ENCODE measurements around the gene DIS3L2.
"Not testable (repeated sequence)": the region's sequence is repeated elsewhere in the genome, so short reads cannot be mapped to it uniquely, and the experiment has no call there.

Gene DIS3L2

GRCh38 chr2:232296776-232297525, 335.4 kb downstream of the DIS3L2 start:
- no peak for DNase-seq (ENCODE audit: low spot score)

- no peak for DNase-seq (ENCODE audit: low spot score)
Observed at GRCh38 chr2:232299084-232299483, 337.6 kb downstream of the DIS3L2 start.

GRCh38 chr2:232299927-232300674, 338.6 kb downstream of the DIS3L2 start:
- DNase-seq (ENCODE audit: low spot score), result no peak

DNA sequence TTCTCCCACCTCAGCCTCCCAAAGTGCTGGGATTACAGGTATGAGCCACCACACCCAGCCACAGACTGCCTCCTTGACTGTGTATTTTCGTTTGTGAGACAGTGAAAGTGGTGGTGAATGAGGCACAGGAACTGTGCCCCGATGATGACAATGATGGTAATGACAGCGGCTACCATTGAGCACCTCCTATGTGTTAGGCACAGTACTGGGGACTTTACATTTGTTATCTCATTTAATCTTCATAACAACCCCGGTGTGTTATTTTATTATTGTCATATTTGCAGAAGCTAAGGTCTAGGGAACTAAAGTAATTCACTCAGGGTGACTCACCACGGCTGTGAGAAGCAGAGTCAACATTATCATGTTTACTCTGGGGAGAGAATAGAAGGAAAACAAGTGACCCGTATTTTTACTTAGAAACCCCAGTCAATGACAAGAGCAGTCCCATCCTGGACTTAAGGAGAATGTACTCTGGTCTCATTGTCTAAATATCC, 339.4 kb downstream of the DIS3L2 start:
- no peak for DNase-seq (ENCODE audit: low spot score)

- DNase-seq (ENCODE audit: low spot score), result no peak
Observed at GRCh38 chr2:232304236-232304635, 342.7 kb downstream of the DIS3L2 start.

GRCh38 chr2:232306741-232307305, 345.3 kb downstream of the DIS3L2 start:
- no peak for DNase-seq (ENCODE audit: low spot score)

DNA sequence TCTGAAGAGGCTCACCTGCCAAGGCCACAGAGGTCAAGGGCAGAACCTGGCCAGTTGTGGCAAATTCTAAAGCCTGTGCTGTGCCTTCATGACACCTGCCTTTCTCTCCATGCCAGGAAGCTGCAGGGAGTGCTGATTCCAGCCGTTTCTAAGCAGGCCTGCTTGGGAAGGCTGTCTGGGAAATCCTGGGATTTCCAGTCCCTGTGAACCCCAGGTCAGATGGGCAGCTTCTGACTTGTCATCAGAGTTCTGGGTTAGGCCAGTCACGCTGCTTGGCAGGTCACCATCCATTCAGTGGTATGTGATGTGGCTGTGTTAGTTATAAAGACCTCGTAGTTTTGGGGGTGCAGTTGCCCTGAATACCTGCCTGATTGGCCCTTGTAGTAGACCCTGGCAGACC, 346.3 kb downstream of the DIS3L2 start:
- no peak for DNase-seq (ENCODE audit: low spot score)

DNA sequence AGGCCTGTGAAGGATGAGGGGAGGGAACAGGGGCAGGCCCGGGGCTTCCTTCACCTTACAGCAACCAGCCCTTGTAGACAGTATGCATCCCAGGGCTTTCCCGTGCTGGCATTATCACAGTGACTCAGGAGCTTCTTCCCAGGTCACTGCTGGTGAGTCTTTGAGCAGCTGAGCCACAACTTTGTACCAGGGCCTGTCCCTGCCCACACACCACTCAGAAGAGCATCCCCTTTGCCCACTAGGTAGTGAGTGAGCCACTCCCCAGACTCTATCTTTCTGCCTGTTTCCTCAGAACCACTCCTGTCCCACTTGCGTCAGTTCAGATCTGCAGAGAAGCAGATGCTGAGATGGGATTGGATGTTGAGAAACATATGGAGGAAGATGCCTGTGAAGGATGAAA, 347.5 kb downstream of the DIS3L2 start:
- no peak for DNase-seq (ENCODE audit: low spot score)

GRCh38 chr2:232309592-232309991, 348.1 kb downstream of the DIS3L2 start:
- peak; percentile 23 for DNase-seq (ENCODE audit: low spot score)

GRCh38 chr2:232310121-232310520, 348.6 kb downstream of the DIS3L2 start:
- peak; percentile 31 for DNase-seq (ENCODE audit: low spot score)

- no peak for DNase-seq (ENCODE audit: low spot score)
Observed at GRCh38 chr2:232310696-232311095, 349.2 kb downstream of the DIS3L2 start.

GRCh38 chr2:232313645-232314044, 352.1 kb downstream of the DIS3L2 start:
- not testable (repeated sequence) for DNase-seq (ENCODE audit: low spot score)

DNA sequence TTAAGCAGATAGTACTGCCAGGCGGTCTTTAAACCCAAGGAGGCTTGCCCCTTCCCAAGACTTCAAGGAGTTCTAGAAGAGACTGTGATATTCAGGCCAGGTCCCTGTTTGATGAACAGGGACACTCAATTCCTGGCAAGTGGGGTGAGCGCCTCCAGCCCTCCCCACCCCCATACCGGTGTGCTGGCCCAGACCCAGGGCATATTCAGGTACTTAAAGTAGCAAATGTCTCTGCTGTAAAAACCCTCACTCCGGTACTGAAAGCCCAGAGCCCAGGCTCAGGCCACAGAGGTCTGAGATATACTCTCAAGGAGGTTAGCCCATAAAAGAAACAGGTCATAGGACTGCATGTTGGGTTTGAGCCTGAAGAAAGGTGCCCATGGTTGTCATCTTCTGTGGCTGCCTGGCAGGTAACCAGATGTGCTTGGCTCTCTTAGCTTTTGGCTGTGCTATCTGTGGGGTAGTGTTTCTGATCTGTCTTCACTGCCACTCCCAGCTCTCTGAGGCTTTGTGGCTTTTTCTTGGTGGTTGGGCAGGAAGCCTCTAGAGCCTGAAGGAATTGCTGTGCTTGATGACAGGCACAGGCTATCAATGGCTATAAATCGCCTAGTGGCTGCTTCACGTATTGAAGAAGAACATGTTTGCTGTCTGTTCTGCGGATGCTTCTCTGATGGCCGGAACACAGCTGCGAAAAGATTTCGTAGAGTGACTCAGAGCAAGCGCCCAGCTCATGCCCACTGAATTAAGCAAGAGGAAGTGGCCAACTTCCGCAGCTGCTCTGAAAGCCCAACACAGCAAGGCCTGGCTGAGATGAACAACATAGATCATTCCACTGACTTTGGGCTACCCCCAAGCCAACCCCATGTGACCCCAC, 353.8 kb downstream of the DIS3L2 start:
- DNase-seq (ENCODE audit: low spot score), result peak; percentile 84

- DNase-seq (ENCODE audit: low spot score), result no peak
Observed at GRCh38 chr2:232315923-232316299, 354.4 kb downstream of the DIS3L2 start.

DNA sequence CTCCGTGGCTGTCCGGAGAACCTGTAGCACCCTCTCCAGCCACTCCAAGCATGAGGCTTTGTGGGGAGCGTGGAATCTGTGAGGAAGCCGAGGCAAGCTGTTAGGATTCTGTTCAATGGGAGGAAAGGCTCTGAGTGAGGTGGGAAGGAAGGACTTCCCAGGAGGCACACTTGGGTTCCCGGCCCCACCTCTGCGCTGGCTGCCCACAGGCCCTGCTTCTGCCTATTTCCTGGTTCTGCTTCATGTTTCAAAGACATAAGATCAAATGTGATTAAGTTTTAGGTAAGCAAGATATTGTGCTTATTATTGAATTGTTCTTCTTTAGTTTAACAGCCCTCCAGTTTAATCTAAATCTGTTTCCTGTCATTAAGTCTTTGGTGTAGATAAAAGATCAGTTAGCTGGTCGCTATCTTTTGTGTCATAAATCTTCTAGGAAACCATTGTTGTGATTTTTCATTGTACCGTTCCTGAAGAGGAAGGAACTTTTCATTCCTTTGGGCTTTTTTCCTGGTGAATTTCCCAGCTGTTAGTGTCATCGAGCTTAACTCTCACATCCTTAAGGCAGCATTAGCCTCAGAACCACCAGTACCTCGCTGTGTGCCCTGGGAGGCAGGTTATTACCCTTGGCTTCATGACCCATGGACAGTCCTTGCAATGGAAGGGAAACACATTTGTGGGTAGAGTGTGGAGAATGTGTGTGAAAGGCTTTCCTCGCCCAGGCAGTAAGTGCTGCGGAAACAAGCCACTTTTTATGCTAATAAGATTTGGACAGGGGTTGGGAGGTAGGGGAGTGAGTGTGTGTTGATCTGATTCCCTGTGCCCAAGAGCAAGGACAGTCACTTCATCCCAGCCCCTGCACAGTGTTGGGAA, 355.2 kb downstream of the DIS3L2 start:
- no peak for DNase-seq (ENCODE audit: low spot score)

- DNase-seq (ENCODE audit: low spot score), result no peak
Observed at GRCh38 chr2:232318169-232318855, 356.8 kb downstream of the DIS3L2 start.

DNA sequence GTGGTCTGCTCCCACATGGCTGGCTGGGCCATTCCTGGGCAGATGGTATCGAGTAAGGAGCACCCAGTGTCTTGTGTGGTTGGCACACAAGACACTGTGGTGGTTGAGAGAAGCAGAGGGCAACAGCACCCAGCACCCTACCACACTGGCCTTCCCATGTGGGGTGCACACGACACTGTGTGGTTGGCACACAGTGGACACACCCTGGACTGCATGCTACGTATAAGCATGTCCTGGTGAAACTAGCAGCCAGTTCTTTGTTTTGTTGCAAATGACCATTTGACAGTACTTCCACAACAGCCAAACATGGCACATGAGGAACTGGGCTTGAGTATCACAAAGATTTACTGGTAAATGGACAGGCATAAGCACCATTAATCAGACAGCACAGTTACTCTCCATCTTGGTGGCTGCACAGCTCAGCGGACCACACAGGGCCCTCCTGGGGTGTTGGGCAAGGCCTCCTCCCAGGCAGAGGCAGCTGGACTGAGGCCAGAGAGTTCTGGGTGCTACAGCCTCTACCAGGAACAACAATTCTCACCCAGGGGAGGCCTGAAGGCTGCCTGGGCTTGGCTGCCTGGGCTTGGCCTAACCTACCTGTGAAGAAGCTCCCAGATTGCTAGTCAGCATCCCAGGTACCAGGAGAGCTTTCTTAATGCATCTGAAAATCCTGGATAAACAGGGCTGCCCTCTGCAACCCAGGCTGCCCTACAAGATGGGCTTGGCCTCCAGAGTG, 357.7 kb downstream of the DIS3L2 start:
- DNase-seq (ENCODE audit: low spot score), result no peak

GRCh38 chr2:232319803-232320442, 358.4 kb downstream of the DIS3L2 start:
- no peak for DNase-seq (ENCODE audit: low spot score)

GRCh38 chr2:232320443-232320803, 358.9 kb downstream of the DIS3L2 start:
- DNase-seq (ENCODE audit: low spot score), result no peak
